Type B pancreatic cell (in vitro differentiated cells): ENCODE measurements around the gene MIDN. TPM values are rescaled to one million over a fixed set of nuclear protein-coding genes. Genes with fewer than 3 reads are reported as not detected.

Experiments
- DNase-seq: peaks from one replicate; pipeline ENCODE4 v3.0.0; 2021; ENCODE audit warnings: mixed read lengths; ENCODE audit not compliant: unreplicated experiment; ENCODE audit errors: extremely low spot score
- H3K27ac Mint-ChIP-seq: 2 replicates; pipeline ENCODE4 v1.8.0; 2021; ENCODE audit warnings: mild to moderate bottlenecking, mixed read lengths
- H3K27me3 Mint-ChIP-seq: 2 replicates; pipeline ENCODE4 v1.8.0; 2021; ENCODE audit warnings: mixed read lengths
- H3K36me3 Mint-ChIP-seq: 2 replicates; pipeline ENCODE4 v1.8.0; 2021; ENCODE audit warnings: mixed read lengths
- H3K4me1 Mint-ChIP-seq: one replicate; pipeline ENCODE4 v1.8.0; 2021; ENCODE audit warnings: mixed read lengths; ENCODE audit not compliant: unreplicated experiment
- H3K4me3 Mint-ChIP-seq: 2 replicates; pipeline ENCODE4 v1.8.0; 2021; ENCODE audit warnings: mild to moderate bottlenecking, mixed read lengths
- H3K9me3 Mint-ChIP-seq: 2 replicates; pipeline ENCODE4 v1.8.0; 2021; ENCODE audit warnings: mixed read lengths
- CTCF ChIP-seq: fragments of 200-600 bp; sonication (generic); conservative IDR thresholded peaks from 2 replicates; pipeline ENCODE4 v1.5.0; 2021; ENCODE audit warnings: antibody characterized with exemption, mild to moderate bottlenecking
- total RNA-seq: library from RNA; stranded (reverse); gene quantifications from 2 replicates; pipeline ENCODE4 v1.2.1, GENCODE V29; 2021; ENCODE audit warnings: low replicate concordance

Gene MIDN
- total RNA-seq, 1 donor from 2014 or later = 122 TPM

GRCh38 chr19:1214299-1214861, 34.0 kb upstream of the MIDN start:
- H3K27ac Mint-ChIP-seq = peak overlapping the region; percentile 88
- H3K27me3 Mint-ChIP-seq = no peaks in the 10 kb centered on the region
- H3K36me3 Mint-ChIP-seq = peaks cover 8% of the 10 kb centered on the region
- peaks cover 15% of the 10 kb centered on the region for H3K4me1 Mint-ChIP-seq
- no peaks in the 10 kb centered on the region for H3K9me3 Mint-ChIP-seq
- no peak for TF ChIP-seq CTCF
- H3K4me3 Mint-ChIP-seq = no peak overlapping the region
- no peak for DNase-seq

GRCh38 chr19:1214862-1215731, 33.3 kb upstream of the MIDN start:
- Mint-ChIP-seq H3K4me3 (no peak overlapping the region), H3K4me1 (peaks cover 15% of the 10 kb centered on the region), H3K27ac (no peak overlapping the region), H3K36me3 (peaks cover 8% of the 10 kb centered on the region), H3K9me3 (no peaks in the 10 kb centered on the region), H3K27me3 (no peaks in the 10 kb centered on the region)
- no peak for DNase-seq
- no peak for TF ChIP-seq CTCF

GRCh38 chr19:1216756-1217155, 31.6 kb upstream of the MIDN start:
- Mint-ChIP-seq H3K27ac (no peak overlapping the region), H3K4me1 (peaks cover 12% of the 10 kb centered on the region), H3K9me3 (no peaks in the 10 kb centered on the region), H3K4me3 (no peak overlapping the region), H3K27me3 (no peaks in the 10 kb centered on the region), H3K36me3 (peaks cover 5% of the 10 kb centered on the region)
- TF ChIP-seq CTCF = no peak
- no peak for DNase-seq

GRCh38 chr19:1217366-1217765, 31.0 kb upstream of the MIDN start:
- no peaks in the 10 kb centered on the region for H3K27me3 Mint-ChIP-seq
- no peak overlapping the region for H3K4me3 Mint-ChIP-seq
- no peak overlapping the region for H3K27ac Mint-ChIP-seq
- H3K4me1 Mint-ChIP-seq = peaks cover 11% of the 10 kb centered on the region
- H3K9me3 Mint-ChIP-seq = no peaks in the 10 kb centered on the region
- no peak for DNase-seq
- no peak for TF ChIP-seq CTCF
- peaks cover 5% of the 10 kb centered on the region for H3K36me3 Mint-ChIP-seq

- no peak for DNase-seq
- no peak for TF ChIP-seq CTCF
- Mint-ChIP-seq H3K4me3 (no peak overlapping the region), H3K27me3 (no peaks in the 10 kb centered on the region), H3K27ac (no peak overlapping the region), H3K36me3 (no peaks in the 10 kb centered on the region), H3K4me1 (peaks cover 4% of the 10 kb centered on the region), H3K9me3 (no peaks in the 10 kb centered on the region)
Observed at GRCh38 chr19:1218751-1219567, 29.4 kb upstream of the MIDN start.
